Left forelimb (tissue), 1 donor: ENCODE results near the gene GJC1.

ENCODE experiments used
- DNase-seq: peaks from one replicate; pipeline ENCODE4 v3.0.0-alpha.2; 2018; ENCODE audit warnings: low spot score

GJC1 gene

DNA sequence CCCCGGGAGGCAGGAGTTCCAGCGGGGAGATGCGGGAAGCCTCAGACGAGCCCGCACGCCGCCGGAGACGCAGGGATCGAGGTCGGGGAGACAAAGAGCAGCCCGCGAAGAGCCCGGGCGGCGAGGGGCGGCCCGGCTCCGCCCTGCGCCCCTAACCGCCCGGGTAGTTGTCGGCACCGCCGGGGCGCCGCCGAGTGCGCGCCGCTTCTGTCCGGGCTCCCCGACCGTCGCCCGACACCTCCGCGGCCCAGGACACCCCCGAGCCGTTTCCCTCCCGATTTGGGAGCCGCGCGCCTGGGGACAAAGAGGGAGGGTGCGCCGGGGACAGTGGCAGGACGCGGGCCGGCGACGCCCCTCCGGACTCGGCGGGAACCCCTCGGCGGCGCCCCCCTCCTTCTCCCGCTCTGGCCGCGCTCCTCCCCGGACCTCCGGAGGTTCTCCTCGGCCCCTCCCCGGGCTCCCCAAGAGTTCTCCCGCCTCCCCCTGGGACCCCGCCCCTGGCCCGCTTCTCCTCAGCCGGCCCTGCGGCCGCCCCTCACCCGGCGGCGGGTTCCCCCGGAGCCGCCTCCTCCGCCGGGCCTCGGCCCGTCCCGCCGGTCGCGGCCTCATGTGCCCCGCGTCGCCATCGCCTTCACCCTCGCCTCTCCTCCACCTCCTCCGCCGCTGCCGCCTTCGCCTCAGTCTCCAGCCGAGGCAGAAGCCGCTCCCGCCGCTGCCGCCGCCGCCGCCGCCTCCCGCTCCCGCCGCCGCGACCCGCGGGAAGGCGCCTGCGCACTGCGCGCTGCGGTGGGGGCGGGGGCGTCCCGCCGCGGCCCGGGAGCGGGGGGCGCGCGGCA is at the start of gene GJC1:
Gene GJC1, minus strand, starts transcription at position 765 of the 836 bp plus-strand sequence. CDS start 24,470 bp downstream, outside the sequence.
- peak; percentile 77 for DNase-seq

DNA sequence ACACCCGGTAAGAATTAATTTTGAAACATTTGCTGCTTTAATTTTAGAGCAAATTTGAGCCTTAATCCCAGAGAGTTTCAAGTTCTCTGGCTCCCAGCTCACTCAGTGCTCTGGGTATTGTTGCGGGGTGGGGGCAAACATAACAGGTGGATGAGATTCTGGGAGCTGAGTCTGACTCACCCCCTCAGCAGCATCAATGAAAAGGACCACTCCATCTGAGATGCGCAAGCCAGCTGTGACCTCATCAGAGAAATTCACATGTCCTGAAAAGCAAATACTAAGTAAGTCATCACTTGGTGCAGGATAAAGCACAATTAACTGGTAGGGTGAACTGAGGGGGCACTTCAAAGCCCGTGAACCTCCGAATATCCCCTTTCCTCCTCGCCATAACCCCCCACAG is 49.3 kb upstream of the GJC1 start:
- no peak for DNase-seq

DNA sequence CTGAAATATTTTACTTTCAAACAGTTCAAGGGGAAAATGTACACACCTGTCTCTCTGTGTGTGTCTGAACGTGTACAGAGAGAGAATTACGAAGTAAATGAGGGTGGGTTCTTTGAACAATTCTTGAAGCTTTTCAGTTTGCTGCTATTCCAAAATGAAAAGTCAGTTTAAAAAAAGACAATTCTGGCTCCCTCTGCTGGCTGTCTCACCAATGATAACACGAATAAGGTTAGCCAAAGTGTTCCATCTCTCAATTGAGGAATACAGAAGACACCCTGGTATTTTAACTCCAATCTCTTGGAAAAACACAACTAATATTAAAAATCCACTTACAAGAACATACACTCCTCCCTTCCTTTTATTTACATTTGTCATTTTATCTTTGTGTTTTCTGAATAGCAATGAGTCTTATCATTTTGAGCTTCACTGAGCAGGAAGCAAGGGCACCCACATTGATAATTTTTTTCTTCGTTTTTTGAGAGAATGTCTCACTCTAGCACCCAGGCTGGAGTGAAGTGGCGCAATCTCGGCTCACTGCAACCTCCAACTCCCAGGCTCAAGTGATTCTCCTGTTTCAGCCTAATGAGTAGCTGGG is 48.6 kb upstream of the GJC1 start:
- no peak for DNase-seq

DNA sequence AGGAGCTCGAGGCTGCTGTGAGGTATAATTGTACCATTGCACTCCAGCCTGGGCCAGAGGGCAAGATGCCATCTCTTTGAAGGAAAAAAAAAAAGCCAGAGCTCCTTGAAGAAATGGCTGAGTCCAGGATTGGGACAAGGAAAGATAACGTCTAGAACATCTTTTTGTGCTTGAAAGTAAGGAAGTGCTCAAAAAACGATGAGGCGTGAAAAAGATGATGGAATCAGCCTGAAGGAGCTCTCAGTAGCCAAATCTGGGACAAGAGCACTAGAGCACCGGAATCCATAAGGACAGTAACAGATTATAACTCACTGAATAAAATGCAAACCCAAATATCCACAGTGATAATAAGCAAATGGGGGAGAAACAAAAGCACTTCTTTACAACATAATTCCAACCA is 47.0 kb upstream of the GJC1 start:
- DNase-seq, result no peak

DNA sequence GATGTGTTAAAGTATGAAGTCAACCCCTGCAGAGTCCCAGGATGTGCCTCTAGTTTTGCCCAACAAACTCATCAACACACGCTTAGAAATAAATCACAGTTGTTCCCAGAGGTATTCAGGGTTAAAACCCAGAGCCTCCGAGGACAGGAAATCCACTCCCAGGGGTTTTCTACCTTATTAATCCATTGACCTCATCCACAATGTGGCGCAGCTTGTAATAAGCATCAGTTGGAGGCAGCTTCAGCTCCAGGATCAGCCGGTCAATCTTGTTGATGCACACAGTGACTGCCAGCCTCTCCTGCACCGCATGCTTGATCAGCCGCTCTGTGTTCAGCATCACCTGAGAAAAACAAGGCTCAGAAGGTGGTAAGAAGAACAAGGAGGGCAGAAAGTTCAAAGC is 45.7 kb upstream of the GJC1 start:
- DNase-seq, result no peak

DNA sequence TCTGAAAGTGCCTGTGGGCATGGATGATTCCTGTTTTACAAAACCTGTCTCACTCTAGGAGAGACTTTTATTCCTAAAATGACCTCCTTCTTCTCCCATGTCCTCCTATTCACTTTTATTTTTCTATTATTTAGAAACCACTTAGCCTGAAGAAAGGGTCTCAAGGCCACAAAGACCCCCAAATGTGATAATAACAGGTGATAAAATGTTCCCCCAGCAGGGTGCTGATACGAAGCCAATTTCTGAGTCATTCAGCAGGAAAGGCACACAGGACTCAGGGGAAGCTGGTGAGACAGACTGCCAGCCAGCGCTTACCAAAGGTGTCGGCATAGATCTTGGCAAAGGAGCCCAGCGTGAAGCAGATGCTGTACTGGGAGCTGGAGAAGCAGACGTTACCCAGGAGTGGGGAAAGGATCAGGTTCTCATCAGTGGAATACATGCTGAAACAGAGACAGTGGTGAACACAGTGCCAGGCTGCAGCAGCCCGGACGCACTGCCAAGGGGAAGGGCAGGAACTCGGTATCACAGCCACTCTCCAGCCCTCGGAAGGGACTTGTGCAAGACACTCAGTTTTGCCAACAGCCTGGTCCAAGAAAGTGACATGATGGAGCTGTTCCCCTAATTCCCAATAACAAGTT is 42.2 kb upstream of the GJC1 start:
- no peak for DNase-seq

DNA sequence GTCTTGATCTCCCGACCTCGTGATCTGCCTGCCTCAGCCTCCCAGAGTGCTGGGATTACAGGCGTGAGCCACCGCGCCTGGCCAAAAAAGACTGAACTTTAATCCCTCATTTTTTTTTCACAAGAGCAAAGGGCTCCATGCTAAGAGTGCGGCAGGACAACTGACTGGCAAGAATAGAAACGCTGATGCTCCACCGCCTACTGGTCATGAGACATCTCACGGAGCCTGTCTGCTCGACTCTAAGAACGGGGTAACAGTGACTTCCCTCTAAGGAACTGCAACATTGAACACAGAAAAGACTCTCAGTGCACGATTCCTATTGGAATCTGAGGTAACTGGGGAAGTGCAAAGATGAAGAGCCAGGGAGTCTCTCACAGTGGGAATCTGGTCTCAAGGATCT is 41.5 kb upstream of the GJC1 start:
- DNase-seq, result no peak

DNA sequence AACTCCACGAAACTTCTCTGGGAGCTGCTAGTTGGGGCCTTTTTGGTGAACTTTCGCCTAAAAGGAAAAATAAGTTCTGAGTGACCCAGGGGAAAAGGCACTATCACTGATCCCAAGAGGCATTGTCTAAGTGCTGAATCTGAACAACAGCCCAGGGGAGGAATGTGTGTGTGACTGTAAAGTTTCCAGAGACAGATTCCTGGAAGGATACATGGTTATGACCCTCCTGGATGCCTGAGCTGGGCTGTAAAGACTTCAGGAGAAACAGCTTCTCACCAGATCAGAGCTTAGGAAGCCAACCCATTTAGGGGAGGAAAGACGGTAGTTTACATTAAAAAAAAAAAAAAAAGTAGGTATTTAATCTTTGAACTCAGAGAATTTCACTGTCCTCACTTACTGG is 37.8 kb upstream of the GJC1 start:
- no peak for DNase-seq

DNA sequence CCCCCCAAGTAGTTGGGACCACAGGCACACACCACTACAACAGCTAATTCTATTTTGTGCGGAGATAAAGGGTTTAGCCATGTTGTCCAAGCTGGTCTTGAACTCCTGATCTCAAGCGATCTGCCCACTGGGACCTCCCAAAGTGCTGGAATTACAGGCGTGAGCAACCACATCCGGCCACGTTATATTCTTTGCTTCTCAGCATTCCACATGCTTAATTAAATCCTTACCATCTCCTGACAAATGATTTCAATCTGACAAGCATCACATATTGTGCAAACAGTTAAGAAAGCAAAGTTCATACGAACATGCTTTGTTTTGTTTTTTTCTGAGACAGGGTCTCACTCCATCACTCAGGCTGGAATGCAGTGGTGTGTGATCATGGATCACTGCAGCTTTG is 35.8 kb upstream of the GJC1 start:
- no peak for DNase-seq

DNA sequence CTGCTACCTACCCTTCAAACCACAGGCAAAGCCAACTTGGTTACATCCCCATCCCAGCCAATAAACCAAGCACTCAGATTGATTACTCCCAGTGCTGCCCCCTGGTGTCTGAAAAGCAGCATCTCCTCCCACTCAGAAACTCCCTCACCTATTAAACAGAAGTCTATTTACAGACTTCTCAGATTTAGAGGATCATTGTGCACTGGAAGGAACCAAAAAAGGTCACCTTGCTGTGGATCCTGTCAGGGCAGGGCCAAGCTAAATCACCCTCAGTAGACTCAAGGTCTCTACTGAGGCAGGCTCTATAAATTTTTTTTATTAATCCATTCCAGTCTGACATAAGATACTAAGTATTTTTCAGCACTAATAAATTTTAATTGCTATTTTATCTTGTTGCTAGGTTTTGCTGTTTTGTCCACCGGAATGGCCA is 35.2 kb upstream of the GJC1 start:
- DNase-seq, result peak; percentile 70

DNA sequence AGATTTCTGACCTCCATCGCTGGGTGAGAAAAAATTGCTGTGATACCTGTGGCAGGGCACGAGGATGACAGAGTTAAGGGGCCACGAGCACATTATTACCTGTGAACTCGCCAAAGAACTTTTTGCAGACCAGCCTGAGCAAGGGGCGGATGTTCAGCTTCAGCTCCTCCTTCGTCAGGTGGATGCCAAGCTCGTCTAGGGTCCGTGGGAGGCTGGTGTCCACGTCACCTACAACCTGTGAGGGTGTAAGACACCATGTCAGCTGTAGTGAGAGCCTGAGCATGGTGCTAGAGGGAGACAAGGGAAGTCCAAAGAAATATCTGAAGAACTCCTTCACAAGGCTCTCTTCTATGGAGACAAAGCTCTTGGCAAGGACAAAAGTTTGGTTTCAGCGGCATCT is 34.7 kb upstream of the GJC1 start:
- DNase-seq, result no peak

DNA sequence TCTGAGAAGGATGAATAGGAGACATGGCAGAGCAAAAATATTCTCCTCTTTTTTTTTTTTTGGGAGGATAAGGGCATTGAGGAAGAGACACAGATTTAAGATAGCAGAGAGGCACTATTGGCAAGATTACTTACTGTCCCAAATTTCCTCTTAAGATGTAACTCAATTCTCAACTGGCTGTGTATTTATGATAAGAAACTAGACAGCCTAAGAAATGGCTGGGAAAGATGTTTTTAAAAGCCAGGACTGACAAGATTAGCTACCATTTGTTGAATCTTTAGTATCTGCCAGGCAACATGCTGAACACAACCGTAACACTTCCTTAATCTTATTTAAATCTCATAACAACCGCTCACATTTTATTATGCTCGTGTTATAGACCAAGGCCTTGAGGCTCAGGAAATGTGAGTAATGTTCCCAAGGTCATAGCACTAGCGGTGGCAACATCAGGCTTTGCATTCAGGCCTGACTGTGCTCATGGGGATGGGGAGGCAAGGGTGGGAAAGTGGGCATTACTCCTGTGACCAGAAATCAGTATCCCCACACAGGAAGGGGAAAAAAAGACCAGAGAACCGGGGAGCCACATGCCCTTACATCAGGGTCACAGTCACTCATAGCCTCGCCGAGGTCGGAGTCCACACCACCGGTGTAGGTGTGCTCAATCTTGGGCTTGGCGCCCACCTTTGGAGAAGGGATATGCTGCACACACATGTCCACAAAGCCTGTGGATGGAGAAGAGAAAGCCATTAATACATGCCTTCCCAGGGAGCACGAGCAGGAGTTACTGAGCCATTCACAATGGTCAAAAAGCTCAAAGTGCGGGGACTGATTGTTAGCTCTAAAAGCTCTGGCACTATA is 33.2 kb upstream of the GJC1 start:
- no peak for DNase-seq

DNA sequence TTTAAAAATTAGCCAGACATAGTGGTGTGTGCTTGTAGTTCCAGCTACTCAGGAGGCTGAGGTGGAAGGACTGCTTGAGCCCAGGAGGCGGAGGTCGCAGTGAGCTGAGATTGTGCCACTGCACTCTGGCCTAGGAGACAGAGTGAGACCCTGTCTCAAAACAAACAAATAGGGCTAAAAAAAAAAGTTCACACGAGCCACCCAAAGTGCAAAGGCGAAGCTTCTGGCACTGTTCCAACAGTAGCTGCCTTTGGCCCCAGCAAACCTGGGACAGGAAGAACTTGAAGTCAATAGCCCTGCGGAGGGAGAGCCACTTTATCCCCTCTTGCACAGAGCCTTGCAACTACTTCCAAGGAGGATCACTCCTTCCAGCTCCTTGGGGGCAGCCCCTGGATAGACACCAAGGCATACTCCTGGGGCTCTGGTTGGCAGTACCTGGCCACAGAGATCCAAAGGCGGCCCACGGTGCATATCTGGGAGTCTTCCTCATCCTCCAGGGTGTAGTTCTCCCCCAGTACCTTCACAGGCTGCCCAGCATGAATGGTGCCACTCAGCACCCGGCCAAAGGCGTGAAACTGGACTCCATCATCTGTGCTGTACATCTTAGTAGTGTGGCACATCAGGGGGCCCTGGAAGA is 32.3 kb upstream of the GJC1 start:
- no peak for DNase-seq

DNA sequence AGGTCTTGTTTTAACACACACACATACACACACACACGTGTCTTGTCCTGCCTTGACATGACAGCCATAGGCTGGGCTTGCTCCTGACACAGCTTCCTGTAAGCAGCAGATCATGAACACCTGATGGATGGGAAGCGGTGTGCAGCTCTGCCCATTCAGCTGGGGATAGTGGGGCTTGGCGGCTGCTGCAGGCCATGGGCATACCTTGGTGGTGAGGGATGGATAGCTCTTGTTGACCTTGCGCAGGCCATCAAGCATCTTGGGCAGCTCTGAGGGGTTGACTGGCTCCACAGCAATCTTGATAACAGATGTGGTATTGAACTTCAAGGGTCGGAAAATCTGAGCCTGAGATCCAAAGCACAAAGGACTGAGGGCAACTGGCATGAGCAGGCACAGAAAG is 29.6 kb upstream of the GJC1 start:
- DNase-seq, result no peak

DNA sequence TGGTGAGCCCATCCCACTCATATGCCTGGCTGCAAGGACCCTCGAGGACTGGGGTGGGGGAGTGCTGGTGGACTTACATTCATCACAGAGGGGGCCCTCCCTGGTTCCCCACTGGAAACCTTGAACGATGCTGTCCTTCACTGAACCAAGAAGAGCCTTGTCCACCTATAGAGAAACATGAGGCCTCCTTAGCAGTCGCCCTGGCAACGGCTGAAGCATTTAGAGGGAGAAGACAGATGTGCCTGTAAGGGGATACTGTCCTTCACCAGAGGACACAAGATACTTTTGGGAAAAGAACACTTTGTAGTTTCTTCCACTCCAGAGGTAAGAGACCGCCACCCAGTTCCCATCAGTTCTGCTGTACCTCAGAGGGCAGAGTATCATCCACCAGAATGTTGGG is 24.1 kb upstream of the GJC1 start:
- DNase-seq, result no peak

DNA sequence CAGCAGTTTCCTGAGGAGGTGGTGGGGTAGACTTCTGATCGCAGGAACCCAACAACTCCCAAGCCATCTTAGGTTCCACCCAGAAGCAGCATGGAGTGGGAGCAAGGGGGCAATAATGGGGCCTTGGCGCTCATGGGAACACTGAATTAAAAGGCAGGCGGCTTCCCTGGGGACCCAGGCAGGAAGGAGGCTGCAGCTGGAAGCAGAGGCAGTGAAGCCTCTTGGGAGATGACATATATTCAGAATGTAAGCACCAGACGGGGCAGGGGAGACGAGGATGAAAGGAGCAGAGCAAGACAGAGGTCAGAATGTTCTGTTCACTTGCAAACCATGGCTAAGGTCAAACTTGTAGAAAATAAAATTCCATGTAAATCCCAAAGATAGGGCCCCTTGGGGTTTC is 20.5 kb upstream of the GJC1 start:
- no peak for DNase-seq

DNA sequence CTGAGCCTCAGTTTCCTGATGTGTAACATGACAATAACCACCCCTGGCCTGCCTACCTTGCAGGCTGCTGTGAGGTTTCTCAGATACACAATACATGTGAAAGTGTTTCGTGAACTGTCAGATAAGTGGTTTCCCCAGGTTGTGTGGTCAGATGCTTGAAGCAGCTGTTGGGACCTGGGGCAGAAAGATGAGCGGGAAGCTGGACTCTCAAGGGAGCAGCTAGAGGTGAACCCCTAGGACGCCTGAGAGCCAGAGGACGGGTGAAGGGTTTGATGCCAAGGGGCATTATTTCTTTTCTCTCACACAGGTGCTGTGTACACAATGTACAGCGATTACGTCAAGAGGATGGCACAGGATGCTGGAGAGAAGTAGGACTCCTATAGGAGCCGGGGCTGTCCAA is 19.9 kb upstream of the GJC1 start:
- DNase-seq, result no peak

DNA sequence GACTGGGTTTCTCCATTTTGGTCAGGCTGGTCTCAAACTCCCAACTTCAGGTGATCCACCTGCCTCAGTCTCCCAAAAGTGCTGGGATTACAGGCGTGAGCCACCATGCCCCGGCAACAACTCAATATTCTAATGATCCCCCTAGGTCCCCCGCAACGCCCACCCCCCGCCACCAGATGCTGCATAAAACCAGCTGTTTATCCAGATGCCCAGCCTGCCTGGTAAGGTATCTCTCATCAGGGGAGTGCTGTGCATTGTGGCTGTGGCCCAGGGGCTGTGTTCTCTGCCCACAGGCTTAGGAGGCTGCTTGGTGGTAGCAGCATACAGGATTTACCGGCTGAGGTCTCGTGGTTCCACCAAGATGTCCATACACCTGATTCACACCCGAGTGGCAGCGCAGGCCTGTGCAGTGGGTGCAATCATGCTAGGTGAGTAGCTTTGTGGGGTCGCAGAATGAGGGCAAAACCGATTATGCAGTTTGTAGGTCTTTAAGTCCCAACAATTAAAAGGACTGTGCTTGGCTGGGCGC is 18.9 kb upstream of the GJC1 start:
- DNase-seq, result no peak

DNA sequence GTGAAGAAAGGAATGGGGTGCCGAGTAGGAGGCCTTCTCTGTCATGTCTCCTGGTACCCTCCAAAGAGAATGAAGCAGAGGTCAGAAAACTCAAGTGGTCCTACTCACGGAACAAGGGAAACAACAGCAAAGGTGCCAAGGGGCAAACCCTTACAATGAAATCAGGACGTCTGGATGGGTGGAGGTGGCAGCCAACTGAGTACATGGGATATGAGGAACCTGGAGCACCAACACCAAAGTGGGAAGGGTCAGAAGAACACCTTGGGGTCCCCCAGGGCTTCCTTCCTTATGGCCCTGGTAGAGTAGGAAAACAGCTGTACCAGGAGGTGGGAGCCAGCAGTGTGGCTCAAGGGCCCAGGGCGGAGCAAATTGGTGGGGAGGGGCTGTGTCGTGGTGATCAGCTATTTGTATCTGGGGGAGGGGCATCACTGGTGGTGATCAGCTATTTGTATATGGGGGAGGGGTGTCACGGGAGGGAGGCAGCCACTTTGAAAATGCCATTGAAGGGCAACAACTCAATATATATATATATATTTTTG is 18.2 kb upstream of the GJC1 start:
- no peak for DNase-seq

DNA sequence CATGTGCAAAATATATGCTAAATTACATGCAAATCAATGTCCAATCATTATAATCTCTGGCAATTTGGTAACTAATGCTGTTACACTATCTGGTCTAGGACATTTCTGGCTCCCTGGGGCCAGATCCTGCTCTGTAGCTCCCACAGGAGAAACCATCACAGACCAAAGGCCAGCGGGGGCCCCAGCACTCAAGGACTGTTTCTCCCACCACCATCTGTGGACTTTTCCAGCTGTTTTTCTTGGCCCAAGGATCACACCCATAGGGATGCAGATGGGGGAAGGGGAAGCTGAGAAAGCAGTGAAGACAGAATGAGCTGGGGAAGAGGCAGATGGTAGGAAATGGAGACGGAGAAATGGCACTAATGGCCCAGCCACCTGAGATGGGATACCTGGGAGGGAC is 17.5 kb upstream of the GJC1 start, which contains the start of gene HIGD1B:
Gene HIGD1B, plus strand, starts transcription at position 298 of the 400 bp plus-strand sequence. CDS start 270 bp downstream, outside the sequence.
- no peak for DNase-seq

DNA sequence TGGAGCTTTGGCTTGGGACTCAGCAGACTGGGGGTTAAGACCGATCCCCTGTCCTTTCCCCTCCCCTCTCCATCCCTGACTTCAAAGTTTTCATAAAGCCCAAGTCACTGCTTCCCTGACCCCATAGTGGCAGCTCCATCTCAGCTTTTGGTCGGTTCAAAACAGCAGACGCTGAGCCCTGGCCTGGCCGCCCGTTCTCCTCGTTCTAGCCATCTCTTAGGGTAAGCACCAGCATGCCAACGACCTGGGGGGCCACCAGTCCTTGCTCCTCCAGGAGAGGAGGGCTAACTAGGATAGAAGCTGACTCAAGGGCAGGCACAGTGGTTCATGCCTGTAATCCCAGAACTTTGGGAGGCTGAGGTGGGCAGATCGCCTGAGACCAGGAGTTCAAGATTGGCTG is 16.1 kb upstream of the GJC1 start:
- no peak for DNase-seq
